DMS53 treated with DMSO at 0.1 percent for 48 hours (cell line): ENCODE results near the gene PIK3R2.
A peak's percentile ranks its signal among the peaks of the same experiment; 100 is the strongest.

Experiments used
- DNase-seq: peaks from one replicate; lab custom pipeline; 2025; ENCODE audit not compliant: unreplicated experiment; lab: John Stamatoyannopoulos, UW

The PIK3R2 gene

GRCh38 chr19:18171605-18172327, 18.8 kb downstream of the PIK3R2 start:
- DNase-seq, result no peak

DNA sequence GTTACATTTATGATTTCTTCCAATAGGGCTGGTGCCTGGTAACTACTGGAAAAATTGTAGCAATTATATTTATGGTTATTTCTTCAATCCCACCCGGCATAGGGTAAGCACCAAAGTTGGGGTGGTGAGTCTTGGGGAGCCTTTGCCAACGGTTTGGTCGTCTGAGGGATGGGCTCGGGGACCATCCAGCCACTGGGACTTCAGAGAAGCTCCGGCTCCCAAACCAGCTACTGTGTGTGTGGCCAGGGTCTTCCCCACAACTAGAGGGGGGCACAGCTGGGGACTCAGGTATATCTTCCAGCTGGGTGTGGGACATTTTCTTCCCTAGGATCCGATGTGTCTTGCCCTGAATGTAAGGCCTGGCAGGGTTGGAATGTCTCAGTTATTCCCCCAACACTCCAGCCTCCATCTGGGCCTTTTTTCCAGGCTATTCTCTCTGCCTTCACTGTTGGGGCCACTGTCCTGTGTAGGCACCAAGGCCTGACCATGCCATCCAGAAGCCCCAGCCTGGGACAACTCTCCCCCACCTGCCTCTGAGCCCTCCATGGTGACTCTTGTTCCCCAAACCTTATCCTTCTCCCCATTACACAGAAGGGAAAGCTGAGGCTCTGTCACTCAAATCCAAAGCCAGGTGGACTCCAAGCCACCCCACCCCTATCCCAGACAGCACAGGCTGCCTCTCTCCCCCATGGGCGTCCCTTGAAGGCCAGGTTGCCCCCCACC, 19.5 kb downstream of the PIK3R2 start:
- DNase-seq, result no peak

DNA sequence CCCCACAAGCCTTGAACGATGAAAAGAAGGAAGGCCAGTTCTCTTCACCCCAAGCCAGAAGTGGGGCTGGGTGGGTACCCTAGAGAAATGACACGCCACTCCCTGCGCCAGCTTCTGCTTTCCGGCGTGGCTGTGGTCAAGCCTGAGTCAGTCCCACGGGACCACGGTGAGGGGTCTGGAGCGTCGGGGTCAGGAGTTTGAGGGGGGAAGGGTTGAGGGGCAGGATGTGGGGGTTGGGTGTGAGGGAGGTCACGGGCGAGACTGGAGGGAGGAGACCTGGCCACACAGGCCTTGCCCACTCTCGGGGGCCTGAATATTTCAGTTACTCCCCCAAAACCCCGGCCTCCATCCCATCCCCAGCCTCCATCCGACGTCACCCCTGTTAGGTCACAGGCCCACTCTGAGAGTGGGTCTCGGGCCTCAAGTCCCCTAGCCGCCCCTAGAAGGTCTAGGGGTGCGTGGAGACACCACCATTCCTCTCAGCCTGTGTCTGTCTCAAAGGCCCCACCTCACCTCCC, 20.1 kb downstream of the PIK3R2 start:
- DNase-seq, result no peak

GRCh38 chr19:18173572-18174288, 20.8 kb downstream of the PIK3R2 start, which contains the start of gene IFI30:
Gene IFI30, plus strand, starts transcription at chr19:18173813. Its CDS starts 29 bp downstream, at chr19:18173842.
- DNase-seq, result peak; percentile 59

GRCh38 chr19:18174983-18175382, 22.0 kb downstream of the PIK3R2 start:
- no peak for DNase-seq

GRCh38 chr19:18176367-18177310, 23.7 kb downstream of the PIK3R2 start:
- no peak for DNase-seq

- DNase-seq, result no peak
Observed at GRCh38 chr19:18179957-18180356, 27.0 kb downstream of the PIK3R2 start.

- no peak for DNase-seq
Observed at GRCh38 chr19:18183529-18183928, 30.6 kb downstream of the PIK3R2 start.

DNA sequence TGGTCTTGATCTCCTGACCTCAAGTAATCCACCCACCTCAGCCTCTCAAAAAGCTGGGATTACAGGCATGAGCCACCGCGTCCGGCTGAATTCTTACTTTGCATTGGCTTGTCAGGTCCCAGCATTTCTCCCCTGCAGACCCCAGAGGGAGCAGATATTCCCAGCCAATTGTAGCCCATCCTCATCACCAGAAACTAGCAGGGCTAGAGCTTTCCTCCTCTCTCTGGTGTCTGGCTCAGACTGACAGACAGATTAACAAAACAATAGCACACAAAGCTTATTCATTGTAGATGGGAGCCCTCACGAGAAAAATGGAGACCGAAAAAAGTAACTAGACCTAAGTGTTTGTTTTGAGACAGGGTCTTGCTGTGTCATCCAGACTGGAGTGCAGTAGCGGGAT, 32.6 kb downstream of the PIK3R2 start:
- DNase-seq, result no peak

DNA sequence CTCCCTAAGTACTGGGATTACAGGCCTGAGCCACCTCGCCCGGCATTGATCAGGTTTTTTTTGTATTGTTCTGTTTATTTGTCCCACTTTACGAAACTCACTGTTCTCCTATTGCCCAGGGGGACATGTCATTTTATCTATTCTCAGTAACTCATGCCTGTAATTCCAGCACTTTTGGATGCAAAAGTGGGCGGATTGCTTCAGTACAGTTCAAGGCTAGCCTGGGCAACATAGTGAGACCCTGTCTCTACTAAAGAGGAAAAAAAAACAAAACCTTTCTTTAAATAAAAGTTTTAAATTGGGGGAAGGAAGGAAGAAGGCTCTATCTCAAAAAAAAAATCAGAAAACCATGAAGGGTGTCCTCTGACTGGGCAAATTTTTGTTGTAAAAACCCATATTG, 37.3 kb downstream of the PIK3R2 start:
- DNase-seq, result no peak

- no peak for DNase-seq
Observed at GRCh38 chr19:18191640-18192062, 38.7 kb downstream of the PIK3R2 start.

GRCh38 chr19:18192673-18193387, 39.9 kb downstream of the PIK3R2 start, which contains the start of gene MPV17L2:
Gene MPV17L2, plus strand, starts transcription at chr19:18193218. Its CDS starts 64 bp downstream, at chr19:18193282.
- peak; percentile 94 for DNase-seq

GRCh38 chr19:18193388-18194180, 40.6 kb downstream of the PIK3R2 start:
- DNase-seq, result no peak

DNA sequence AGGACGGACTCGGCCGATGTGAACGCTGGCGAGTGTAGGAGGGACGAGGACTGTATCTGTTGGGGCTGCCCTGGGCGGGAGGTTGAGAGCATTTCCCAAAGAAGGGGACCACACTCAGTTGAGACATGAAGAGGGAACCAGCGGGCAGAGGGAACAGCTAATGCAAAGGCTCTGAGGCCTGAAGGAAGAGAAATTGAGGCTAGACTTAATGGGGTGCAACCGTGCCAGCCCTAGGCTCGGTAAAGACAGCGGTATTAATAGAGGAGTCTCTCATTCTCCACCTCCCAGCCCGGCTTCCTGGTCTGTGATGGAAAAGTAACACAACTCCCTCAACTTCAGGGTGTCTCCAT, 41.2 kb downstream of the PIK3R2 start:
- DNase-seq, result no peak

DNA sequence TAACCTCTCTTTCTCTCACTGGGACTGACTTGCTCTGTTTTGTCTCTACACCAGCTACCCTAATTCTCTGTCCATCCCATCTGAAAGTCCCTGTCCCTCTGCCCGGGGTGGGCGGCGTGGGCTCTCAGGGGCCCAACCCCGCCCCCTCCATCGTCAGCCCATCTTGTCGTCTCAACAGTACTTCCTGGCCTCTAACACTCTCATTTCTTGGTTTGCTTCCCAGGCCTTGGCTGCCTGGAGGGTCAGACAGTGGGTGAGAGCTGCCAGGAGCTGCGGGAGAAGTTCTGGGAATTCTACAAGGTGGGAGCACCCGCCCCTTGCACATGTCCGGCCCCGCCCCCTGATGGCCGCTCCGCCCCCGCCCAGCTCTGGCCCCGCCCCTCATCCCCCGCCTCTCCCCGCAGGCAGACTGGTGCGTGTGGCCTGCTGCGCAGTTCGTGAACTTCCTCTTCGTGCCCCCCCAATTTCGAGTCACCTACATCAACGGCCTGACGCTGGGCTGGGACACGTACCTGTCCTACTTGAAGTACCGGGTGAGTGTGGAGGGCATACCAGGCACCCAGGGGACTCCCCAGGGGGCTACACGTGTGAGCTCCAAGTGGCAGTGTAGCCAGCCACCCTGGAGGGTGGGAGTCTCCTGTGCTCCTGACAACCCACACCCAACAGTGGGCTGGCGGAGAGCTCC, 41.7 kb downstream of the PIK3R2 start:
- DNase-seq, result no peak

- no peak for DNase-seq
Observed at GRCh38 chr19:18196511-18196845, 43.5 kb downstream of the PIK3R2 start.

DNA sequence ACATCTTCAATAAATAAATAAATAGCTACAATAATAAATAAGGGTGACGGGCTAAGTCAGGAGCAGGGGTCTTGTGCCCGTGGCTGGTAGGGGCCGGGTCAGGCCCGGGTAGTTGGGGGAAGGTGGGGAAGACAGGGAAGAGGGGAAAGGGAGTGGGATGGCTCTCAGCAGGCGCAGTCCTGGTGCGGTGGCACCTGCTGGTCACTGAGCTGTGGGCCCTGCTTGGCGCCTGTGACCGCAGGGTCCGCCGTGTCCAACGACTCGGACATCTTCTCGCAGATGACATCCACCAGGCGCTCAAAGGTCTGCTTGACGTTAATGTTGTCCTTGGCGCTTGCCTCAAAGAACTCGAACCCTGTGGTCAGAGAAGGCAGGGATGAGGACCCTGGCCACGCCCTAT, 44.3 kb downstream of the PIK3R2 start:
- no peak for DNase-seq

DNA sequence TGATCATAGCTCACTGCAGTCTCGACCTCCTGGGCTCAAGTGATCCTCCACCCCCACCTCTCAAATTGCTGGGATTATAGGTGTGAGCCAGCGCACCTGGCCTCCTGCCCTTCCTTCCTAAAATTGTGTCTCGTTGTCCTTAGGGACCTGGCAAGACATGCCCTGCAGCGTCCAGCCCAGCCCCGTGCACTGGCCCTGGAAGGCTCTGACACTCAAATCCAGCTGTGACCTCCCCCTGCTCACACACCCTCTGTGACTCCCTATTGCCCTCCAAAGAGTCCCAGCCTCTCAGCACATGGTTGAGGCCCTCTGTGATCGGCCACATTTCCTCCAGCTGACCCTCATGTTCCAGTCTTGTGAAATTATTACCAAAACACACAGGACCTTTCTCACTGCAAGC, 45.0 kb downstream of the PIK3R2 start:
- no peak for DNase-seq

GRCh38 chr19:18198374-18198773, 45.4 kb downstream of the PIK3R2 start:
- DNase-seq, result no peak
